ENCODE data around the gene DHRS3.

GRCh38 chr1:12644237-12644636 lies 26.2 kb upstream of the DHRS3 start:
- TF ChIP-seq CTCF (IDR thresholded peaks at IDR 0.05) (no peak), POLR2A (IDR thresholded peaks at IDR 0.05) (no peak)
